Measurements from ENCODE around the gene ATXN2. TPM values are rescaled to one million over a fixed set of nuclear protein-coding genes. Genes with fewer than 3 reads are reported as not detected.

The ATXN2 gene
- total and polyA plus RNA-seq, 9 of the 15 experiments (the other 6 are each of a cell fraction or from before 2014, with no cell fraction given): 16.8 to 67.8 (median 29.3) TPM

- peak in 1 of 2 experiments; percentile 25; a peak in 1 of 4 replicates for TF ChIP-seq ZNF318 (IDR thresholded peaks at IDR 0.05; ENCODE audit: borderline replicate concordance in 1 of 2, low read depth in 1 of 2)
- TF ChIP-seq ZNF133 (CRISPR knock-in tag; IDR thresholded peaks at IDR 0.05): no peak
- 0 out of 2 replicates have a peak, but pooled peaks have one; percentile 30 for TF ChIP-seq ZKSCAN1 (IDR thresholded peaks at IDR 0.05; ENCODE audit: low read depth, low read length)
- TF ChIP-seq EHMT2 (IDR thresholded peaks at IDR 0.05): no peak
- TF ChIP-seq, protein P1, sequence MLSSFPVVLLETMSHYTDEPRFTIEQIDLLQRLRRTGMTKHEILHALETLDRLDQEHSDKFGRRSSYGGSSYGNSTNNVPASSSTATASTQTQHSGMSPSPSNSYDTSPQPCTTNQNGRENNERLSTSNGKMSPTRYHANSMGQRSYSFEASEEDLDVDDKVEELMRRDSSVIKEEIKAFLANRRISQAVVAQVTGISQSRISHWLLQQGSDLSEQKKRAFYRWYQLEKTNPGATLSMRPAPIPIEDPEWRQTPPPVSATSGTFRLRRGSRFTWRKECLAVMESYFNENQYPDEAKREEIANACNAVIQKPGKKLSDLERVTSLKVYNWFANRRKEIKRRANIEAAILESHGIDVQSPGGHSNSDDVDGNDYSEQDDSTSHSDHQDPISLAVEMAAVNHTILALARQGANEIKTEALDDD (IDR thresholded peaks at IDR 0.05): no peak
- TF ChIP-seq, protein P2, sequence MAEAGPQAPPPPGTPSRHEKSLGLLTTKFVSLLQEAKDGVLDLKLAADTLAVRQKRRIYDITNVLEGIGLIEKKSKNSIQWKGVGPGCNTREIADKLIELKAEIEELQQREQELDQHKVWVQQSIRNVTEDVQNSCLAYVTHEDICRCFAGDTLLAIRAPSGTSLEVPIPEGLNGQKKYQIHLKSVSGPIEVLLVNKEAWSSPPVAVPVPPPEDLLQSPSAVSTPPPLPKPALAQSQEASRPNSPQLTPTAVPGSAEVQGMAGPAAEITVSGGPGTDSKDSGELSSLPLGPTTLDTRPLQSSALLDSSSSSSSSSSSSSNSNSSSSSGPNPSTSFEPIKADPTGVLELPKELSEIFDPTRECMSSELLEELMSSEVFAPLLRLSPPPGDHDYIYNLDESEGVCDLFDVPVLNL (CRISPR knock-in tag; IDR thresholded peaks at IDR 0.05; ENCODE audit: low read depth): no peak
- no peak for TF ChIP-seq LEF1 (IDR thresholded peaks at IDR 0.05)
- TF ChIP-seq SMARCE1 (IDR thresholded peaks at IDR 0.05): 0 out of 2 replicates have a peak, but pooled peaks have one; percentile 33
- no peak for TF ChIP-seq MCM5 (IDR thresholded peaks at IDR 0.05; ENCODE audit: low read depth)
- no peak for TF ChIP-seq ARID2 (IDR thresholded peaks at IDR 0.05)
Observed at GRCh38 chr12:111409780-111410430, 189.2 kb downstream of the ATXN2 start (continued).

Measured in K562 (cell line).